Ishikawa (cell line): ENCODE results near the gene AGAP1.

Experiments used
- CEBPB ChIP-seq: IDR thresholded peaks from 2 replicates; pipeline ENCODE4 v1.6.1; 2012
- CREB1 ChIP-seq: IDR thresholded peaks from 2 replicates; pipeline ENCODE4 v1.6.1; 2012; ENCODE audit warnings: low read depth
- EGR1 ChIP-seq: IDR thresholded peaks from 2 replicates; pipeline ENCODE4 v1.6.1; 2012
- EP300 ChIP-seq: IDR thresholded peaks from 2 replicates; pipeline ENCODE4 v1.6.1; 2012; ENCODE audit warnings: borderline replicate concordance
- FOXM1 ChIP-seq: IDR thresholded peaks from 2 replicates; pipeline ENCODE4 v1.6.1; 2012; ENCODE audit warnings: low read depth, borderline replicate concordance
- NFIC ChIP-seq: IDR thresholded peaks from 2 replicates; pipeline ENCODE4 v1.6.1; 2012
- RAD21 ChIP-seq: IDR thresholded peaks from 2 replicates; pipeline ENCODE4 v1.6.1; 2012; ENCODE audit warnings: low read depth
- REST ChIP-seq: IDR thresholded peaks from 2 replicates; pipeline ENCODE4 v1.6.1; 2012; ENCODE audit warnings: low read depth, mild to moderate bottlenecking
- TAF1 ChIP-seq: IDR thresholded peaks from 2 replicates; pipeline ENCODE4 v1.6.1; 2012; ENCODE audit warnings: low read depth, mild to moderate bottlenecking
- TEAD4 ChIP-seq: IDR thresholded peaks from 2 replicates; pipeline ENCODE4 v1.6.1; 2012
- YY1 ChIP-seq: IDR thresholded peaks from 2 replicates; pipeline ENCODE4 v1.6.1; 2012; ENCODE audit warnings: low read depth
- ZBTB7A ChIP-seq: IDR thresholded peaks from 2 replicates; pipeline ENCODE4 v1.6.1; 2012; ENCODE audit warnings: low read depth
- TF ChIP-seq, protein P1 (sequence below): IDR thresholded peaks from 2 replicates; pipeline ENCODE4 v1.6.1; 2012

DNA sequence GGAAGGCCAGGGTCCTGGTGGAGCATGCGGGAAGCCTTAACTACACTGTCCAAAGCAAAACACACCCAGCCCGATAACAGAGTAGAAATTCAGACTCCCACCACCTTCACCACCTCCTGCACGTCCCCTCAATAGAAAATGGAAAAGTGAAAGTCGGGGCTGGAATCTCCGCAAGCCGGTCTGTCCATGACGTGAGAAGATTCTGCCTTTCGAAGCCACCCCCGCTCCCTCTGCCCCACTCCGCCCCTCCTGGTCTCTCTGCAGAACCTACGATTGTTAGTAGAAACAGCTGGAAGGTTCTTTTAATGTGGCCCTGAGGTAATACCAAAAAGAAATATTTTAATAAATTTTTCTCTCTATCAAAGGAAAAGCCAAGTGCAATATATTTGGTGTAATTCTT lies 558.0 kb downstream of the AGAP1 start:
- TF ChIP-seq TAF1, result no peak
- TF ChIP-seq CEBPB, result no peak
- no peak for TF ChIP-seq REST
- TF ChIP-seq, protein P1, sequence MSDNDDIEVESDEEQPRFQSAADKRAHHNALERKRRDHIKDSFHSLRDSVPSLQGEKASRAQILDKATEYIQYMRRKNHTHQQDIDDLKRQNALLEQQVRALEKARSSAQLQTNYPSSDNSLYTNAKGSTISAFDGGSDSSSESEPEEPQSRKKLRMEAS, result no peak
- no peak for TF ChIP-seq CREB1
- no peak for TF ChIP-seq EP300
- TF ChIP-seq EGR1, result no peak
- TF ChIP-seq TEAD4, result no peak
- no peak for TF ChIP-seq ZBTB7A
- no peak for TF ChIP-seq YY1
- TF ChIP-seq NFIC, result no peak
- TF ChIP-seq FOXM1, result no peak
- TF ChIP-seq RAD21, result no peak
